Mesenchymal stem cell (in vitro differentiated cells and primary cell): ENCODE measurements around the gene PMS2.

ENCODE experiments used
- DNase-seq: peaks from one replicate; pipeline ENCODE4 v3.0.0-alpha.2; 2013
- H2AFZ ChIP-seq: one replicate; pipeline ENCODE4 v1.6.1; 2013; ENCODE audit warnings: low read depth, mild to moderate bottlenecking, control low read depth, inconsistent platforms, low read length, moderate library complexity
- H2AK5ac ChIP-seq: 2 replicates; pipeline ENCODE4 v1.6.1; 2013; ENCODE audit warnings: low read length, moderate library complexity, mild to moderate bottlenecking, inconsistent platforms; ENCODE audit not compliant: severe bottlenecking
- H2BK120ac ChIP-seq: one replicate; pipeline ENCODE4 v1.6.1; 2013; ENCODE audit warnings: low read depth, mild to moderate bottlenecking, inconsistent platforms, low read length, moderate library complexity
- H2BK12ac ChIP-seq, 2 experiments: one replicate each; pipeline ENCODE4 v1.6.1; 2013; ENCODE audit warnings: inconsistent platforms in 2 of 2, low read length in 2 of 2, mild to moderate bottlenecking in 2 of 2, moderate library complexity in 2 of 2, control low read depth in 1 of 2
- H2BK15ac ChIP-seq: one replicate; pipeline ENCODE4 v1.6.1; 2013; ENCODE audit warnings: mild to moderate bottlenecking, low read depth, inconsistent platforms; ENCODE audit not compliant: poor library complexity, severe bottlenecking
- H2BK5ac ChIP-seq: 2 replicates; pipeline ENCODE4 v1.6.1; 2013; ENCODE audit warnings: low read depth, mild to moderate bottlenecking, low read length, control low read depth, inconsistent platforms; ENCODE audit not compliant: poor library complexity, severe bottlenecking
- H3K14ac ChIP-seq, 2 experiments: one replicate each; pipeline ENCODE4 v1.6.1; 2013; ENCODE audit warnings: inconsistent platforms in 2 of 2, low read length in 2 of 2, control low read depth in 1 of 2, mild to moderate bottlenecking in 1 of 2, moderate library complexity in 1 of 2
- H3K18ac ChIP-seq, 2 experiments: one replicate each; pipeline ENCODE4 v1.6.1; 2013; ENCODE audit warnings: inconsistent platforms in 2 of 2, low read length in 2 of 2, control low read depth in 1 of 2, low read depth in 1 of 2, mild to moderate bottlenecking in 1 of 2
- H3K23ac ChIP-seq, 2 experiments: one replicate each; pipeline ENCODE4 v1.6.1; 2013; ENCODE audit warnings: inconsistent platforms in 2 of 2, low read length in 2 of 2, mild to moderate bottlenecking in 2 of 2, moderate library complexity in 2 of 2, control low read depth in 1 of 2
- H3K27ac ChIP-seq: 2 replicates; pipeline ENCODE4 v1.5.1; 2013; ENCODE audit warnings: mild to moderate bottlenecking, moderate library complexity, low read length, control low read depth, inconsistent platforms; ENCODE audit not compliant: poor library complexity, severe bottlenecking
- H3K27me3 ChIP-seq, 2 experiments: 2 replicates each; pipeline versions ENCODE4 v1.6.1 to v1.7.0; 2013; ENCODE audit warnings: low read length in 2 of 2, mild to moderate bottlenecking in 2 of 2, moderate library complexity in 2 of 2, control low read depth in 1 of 2, inconsistent platforms in 1 of 2; ENCODE audit not compliant: control insufficient read depth in 1 of 2, insufficient read depth in 1 of 2
- H3K36me3 ChIP-seq, 2 experiments: 2 replicates each; pipeline versions ENCODE4 v1.6.1 to v1.7.0; 2013; ENCODE audit warnings: low read length in 2 of 2, control low read depth in 1 of 2, inconsistent platforms in 1 of 2, low read depth in 1 of 2, mild to moderate bottlenecking in 1 of 2; ENCODE audit not compliant: insufficient read depth in 2 of 2, control insufficient read depth in 1 of 2
- H3K4ac ChIP-seq, 2 experiments: one replicate each; pipeline ENCODE4 v1.6.1; 2013; ENCODE audit warnings: inconsistent platforms in 2 of 2, low read length in 2 of 2, mild to moderate bottlenecking in 2 of 2, moderate library complexity in 2 of 2, control low read depth in 1 of 2, low read depth in 1 of 2
- H3K4me1 ChIP-seq: 2 replicates; pipeline ENCODE4 v1.6.1; 2013; ENCODE audit warnings: low read depth, low read length, control low read depth; ENCODE audit not compliant: control insufficient read depth, insufficient read depth
- H3K4me2 ChIP-seq: 2 replicates; pipeline ENCODE4 v1.6.1; 2013; ENCODE audit warnings: low read length, mild to moderate bottlenecking, inconsistent platforms; ENCODE audit not compliant: poor library complexity, severe bottlenecking
- H3K4me3 ChIP-seq, 2 experiments: 2 replicates each; pipeline versions ENCODE4 v1.5.1 to v1.7.0; 2013; ENCODE audit warnings: low read length in 2 of 2, mild to moderate bottlenecking in 2 of 2, control low read depth in 1 of 2, low read depth in 1 of 2; ENCODE audit not compliant: insufficient read depth in 1 of 2
- H3K79me1 ChIP-seq: replicated peaks from 2 replicates; pipeline ENCODE4 v1.6.1; 2013; ENCODE audit warnings: mild to moderate bottlenecking, control low read depth, low read length, inconsistent platforms; ENCODE audit not compliant: poor library complexity, severe bottlenecking
- H3K9ac ChIP-seq: 2 replicates; pipeline ENCODE4 v1.7.0; 2013; ENCODE audit warnings: mild to moderate bottlenecking, low read length, moderate library complexity
- H3K9me3 ChIP-seq: 2 replicates; pipeline ENCODE4 v1.7.0; 2013; ENCODE audit warnings: mild to moderate bottlenecking, low read length; ENCODE audit not compliant: control insufficient read depth
- H4K8ac ChIP-seq: one replicate; pipeline ENCODE4 v1.6.1; 2013; ENCODE audit warnings: inconsistent platforms, mild to moderate bottlenecking, low read length, moderate library complexity
- H4K91ac ChIP-seq: one replicate; pipeline ENCODE4 v1.6.1; 2013; ENCODE audit warnings: mild to moderate bottlenecking, low read length, inconsistent platforms
- WGBS: methylation state at CpG from one replicate; pipeline ENCODE4 v1.1.7; 2013; ENCODE audit warnings: mixed read lengths; 5-methylcytosine and 5-hydroxymethylcytosine counted together

PMS2 gene

DNA sequence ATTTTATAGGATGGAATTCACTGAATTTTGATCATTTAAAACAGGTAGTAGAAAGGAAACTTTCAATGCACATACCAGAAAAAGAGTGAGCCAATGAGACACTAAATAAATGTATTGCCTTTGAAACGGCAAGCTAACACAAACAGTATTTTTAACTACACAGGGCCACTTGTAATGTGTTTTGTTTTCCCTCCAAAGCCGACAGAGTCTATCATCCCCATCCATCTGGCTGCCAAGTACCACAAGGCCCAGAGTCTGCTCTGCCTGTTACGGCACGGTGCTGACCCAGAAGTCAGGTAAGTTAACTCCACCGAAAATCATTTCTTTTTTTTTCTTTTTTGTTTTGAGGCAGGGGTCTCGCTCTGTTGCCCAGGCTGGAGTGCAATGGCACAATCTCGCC, 23.8 kb upstream of the PMS2 start:
- H3K18ac ChIP-seq: no peak overlapping the region
- H3K4ac ChIP-seq: no peak overlapping the region
- DNase-seq: no peak
- no peaks in the 10 kb centered on the region for H3K9me3 ChIP-seq
- no peak overlapping the region for H2AFZ ChIP-seq
- no peak overlapping the region for H3K4me2 ChIP-seq
- H2BK120ac ChIP-seq: no peak overlapping the region
- H3K79me1 ChIP-seq: peaks cover 37% of the 10 kb centered on the region
- H4K8ac ChIP-seq: no peak overlapping the region
- H3K4me3 ChIP-seq: no peak overlapping the region
- no peak overlapping the region for H2BK5ac ChIP-seq
- H2BK12ac ChIP-seq: no peak overlapping the region
- H3K27me3 ChIP-seq: no peaks in the 10 kb centered on the region
- no peak overlapping the region for H2BK15ac ChIP-seq
- H2AK5ac ChIP-seq: no peak overlapping the region
- 93% methylated on average over 6 of the region's 7 CpGs for WGBS
- H3K27ac ChIP-seq: no peak overlapping the region
- H3K14ac ChIP-seq: no peak overlapping the region
- H3K36me3 ChIP-seq: peaks cover 60 to 88% of the 10 kb centered on the region in 2 experiments
- H3K4me1 ChIP-seq: no peaks in the 10 kb centered on the region
- H4K91ac ChIP-seq: no peak overlapping the region
- H3K23ac ChIP-seq: no peak overlapping the region
- no peak overlapping the region for H3K9ac ChIP-seq

DNA sequence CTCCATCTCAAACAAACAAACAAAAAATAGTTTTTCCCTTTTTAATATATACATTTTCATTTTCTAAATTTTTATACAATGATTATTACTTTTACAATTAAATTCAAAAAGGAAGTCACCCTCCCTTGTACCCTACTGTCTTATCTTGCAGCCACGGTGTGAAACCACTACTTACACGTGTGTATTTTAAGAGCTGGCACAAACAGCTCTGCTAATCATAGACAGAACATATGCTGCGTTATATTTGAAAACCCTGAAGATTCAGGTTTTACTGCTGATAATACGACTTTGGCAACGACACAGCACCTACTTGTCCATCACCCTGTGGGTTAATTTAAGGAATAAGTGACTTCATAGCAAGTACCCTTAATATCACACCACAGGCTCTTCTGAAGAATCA, 23.3 kb upstream of the PMS2 start:
- Histone ChIP-seq H3K4ac (no peak overlapping the region), H3K4me1 (no peaks in the 10 kb centered on the region), H3K79me1 (peaks cover 36% of the 10 kb centered on the region), H2AK5ac (no peak overlapping the region), H4K8ac (no peak overlapping the region), H3K27me3 (no peaks in the 10 kb centered on the region), H2BK12ac (no peak overlapping the region), H3K9me3 (no peaks in the 10 kb centered on the region), H3K36me3 (peaks cover 62 to 88% of the 10 kb centered on the region in 2 experiments), H3K4me3 (no peak overlapping the region), H2AFZ (no peak overlapping the region), H3K18ac (no peak overlapping the region), H2BK120ac (no peak overlapping the region), H3K4me2 (no peak overlapping the region), H3K23ac (no peak overlapping the region), H3K27ac (no peak overlapping the region), H3K9ac (no peak overlapping the region), H2BK5ac (no peak overlapping the region), H2BK15ac (no peak overlapping the region), H4K91ac (no peak overlapping the region), H3K14ac (no peak overlapping the region)
- no peak for DNase-seq
- WGBS: over 99% methylated on average over 5 of the region's 5 CpGs

DNA sequence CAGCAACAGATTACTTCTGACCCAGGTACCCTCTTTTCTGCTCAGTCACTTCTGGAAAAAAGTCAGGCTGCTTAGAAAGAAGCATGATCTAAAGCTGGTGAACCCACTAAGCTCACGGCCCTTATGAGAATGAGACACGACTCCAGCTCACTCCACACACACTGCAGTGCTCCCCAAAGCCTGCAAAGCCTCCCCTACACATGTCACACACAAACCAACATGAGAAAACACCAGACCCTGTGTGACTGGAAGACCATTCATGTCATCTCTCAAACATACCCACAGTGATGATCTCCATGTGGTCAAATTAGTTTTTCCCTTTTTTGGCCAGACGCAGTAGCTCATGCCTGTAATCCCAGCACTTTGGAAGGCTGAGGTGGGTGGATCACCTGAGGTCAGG, 22.7 kb upstream of the PMS2 start:
- no peak overlapping the region for H3K4ac ChIP-seq
- H3K9ac ChIP-seq: no peak overlapping the region
- H2AFZ ChIP-seq: no peak overlapping the region
- no peaks in the 10 kb centered on the region for H3K27me3 ChIP-seq
- H3K9me3 ChIP-seq: no peaks in the 10 kb centered on the region
- WGBS: 96% methylated on average over 3 of the region's 3 CpGs
- no peak overlapping the region for H3K4me2 ChIP-seq
- H2BK12ac ChIP-seq: no peak overlapping the region
- H3K79me1 ChIP-seq: peaks cover 41% of the 10 kb centered on the region
- no peak overlapping the region for H3K4me3 ChIP-seq
- no peak overlapping the region for H2BK15ac ChIP-seq
- H4K8ac ChIP-seq: no peak overlapping the region
- H3K4me1 ChIP-seq: no peaks in the 10 kb centered on the region
- H3K14ac ChIP-seq: no peak overlapping the region
- H2BK120ac ChIP-seq: no peak overlapping the region
- no peak overlapping the region for H3K18ac ChIP-seq
- no peak overlapping the region for H3K23ac ChIP-seq
- no peak overlapping the region for H3K27ac ChIP-seq
- DNase-seq: no peak
- H4K91ac ChIP-seq: no peak overlapping the region
- H2AK5ac ChIP-seq: no peak overlapping the region
- H2BK5ac ChIP-seq: no peak overlapping the region
- H3K36me3 ChIP-seq: peaks cover 65 to 88% of the 10 kb centered on the region in 2 experiments

DNA sequence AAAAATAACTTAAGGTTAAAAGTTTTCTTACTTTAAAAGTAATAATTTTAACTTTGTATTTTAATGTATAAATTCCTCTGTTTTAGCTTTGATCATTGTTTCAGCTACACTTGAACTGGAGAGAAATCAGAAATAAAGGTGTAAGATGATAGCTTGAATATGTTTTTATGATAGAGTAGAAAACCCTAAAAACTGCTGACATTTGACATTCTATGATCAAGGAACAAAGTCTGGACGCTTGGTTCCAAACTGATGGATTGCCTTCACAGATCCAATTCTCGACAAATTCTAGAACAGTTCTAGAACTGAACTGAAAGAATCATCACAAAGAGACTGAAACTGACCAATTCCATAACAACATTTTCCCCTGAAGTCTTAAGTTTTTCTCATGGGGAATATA, 22.1 kb upstream of the PMS2 start, which contains the start of gene ANKRD61:
Gene ANKRD61 (plus strand): TSS at position 389 of the 400 bp plus-strand sequence. CDS start 0 bp downstream, at position 389.
- Histone ChIP-seq H3K9me3 (no peaks in the 10 kb centered on the region), H2BK5ac (no peak within 1 kb of the TSS), H3K18ac (no peak within 1 kb of the TSS), H3K27me3 (no peaks in the 10 kb centered on the region), H3K4me1 (peaks cover 4% of the 10 kb centered on the region), H2AK5ac (no peak within 1 kb of the TSS), H3K36me3 (peaks cover 71 to 88% of the 10 kb centered on the region in 2 experiments), H2BK120ac (no peak within 1 kb of the TSS), H3K14ac (no peak within 1 kb of the TSS), H3K9ac (no peak within 1 kb of the TSS), H2BK15ac (no peak within 1 kb of the TSS), H3K4me3 (no peak within 1 kb of the TSS), H3K27ac (no peak within 1 kb of the TSS), H4K91ac (no peak within 1 kb of the TSS), H3K4ac (no peak within 1 kb of the TSS), H3K23ac (no peak within 1 kb of the TSS), H2AFZ (no peak within 1 kb of the TSS), H4K8ac (no peak within 1 kb of the TSS), H2BK12ac (no peak within 1 kb of the TSS), H3K4me2 (no peak within 1 kb of the TSS), H3K79me1 (peaks cover 45% of the 10 kb centered on the region)
- no peak for DNase-seq
- WGBS: 96% methylated on average over 2 of the region's 2 CpGs
